HG03457 (cell line): ENCODE measurements around the gene ZNF677.
"Not testable (repeated sequence)": the region's sequence is repeated elsewhere in the genome, so short reads cannot be mapped to it uniquely, and the experiment has no call there.

ENCODE experiments used
- ATAC-seq: cut with Tn5 transposase; IDR thresholded peaks from one replicate; pipeline ENCODE4 v1.9.1; 2021; ENCODE audit warnings: moderate number of reproducible peaks; ENCODE audit not compliant: unreplicated experiment

The ZNF677 gene

DNA sequence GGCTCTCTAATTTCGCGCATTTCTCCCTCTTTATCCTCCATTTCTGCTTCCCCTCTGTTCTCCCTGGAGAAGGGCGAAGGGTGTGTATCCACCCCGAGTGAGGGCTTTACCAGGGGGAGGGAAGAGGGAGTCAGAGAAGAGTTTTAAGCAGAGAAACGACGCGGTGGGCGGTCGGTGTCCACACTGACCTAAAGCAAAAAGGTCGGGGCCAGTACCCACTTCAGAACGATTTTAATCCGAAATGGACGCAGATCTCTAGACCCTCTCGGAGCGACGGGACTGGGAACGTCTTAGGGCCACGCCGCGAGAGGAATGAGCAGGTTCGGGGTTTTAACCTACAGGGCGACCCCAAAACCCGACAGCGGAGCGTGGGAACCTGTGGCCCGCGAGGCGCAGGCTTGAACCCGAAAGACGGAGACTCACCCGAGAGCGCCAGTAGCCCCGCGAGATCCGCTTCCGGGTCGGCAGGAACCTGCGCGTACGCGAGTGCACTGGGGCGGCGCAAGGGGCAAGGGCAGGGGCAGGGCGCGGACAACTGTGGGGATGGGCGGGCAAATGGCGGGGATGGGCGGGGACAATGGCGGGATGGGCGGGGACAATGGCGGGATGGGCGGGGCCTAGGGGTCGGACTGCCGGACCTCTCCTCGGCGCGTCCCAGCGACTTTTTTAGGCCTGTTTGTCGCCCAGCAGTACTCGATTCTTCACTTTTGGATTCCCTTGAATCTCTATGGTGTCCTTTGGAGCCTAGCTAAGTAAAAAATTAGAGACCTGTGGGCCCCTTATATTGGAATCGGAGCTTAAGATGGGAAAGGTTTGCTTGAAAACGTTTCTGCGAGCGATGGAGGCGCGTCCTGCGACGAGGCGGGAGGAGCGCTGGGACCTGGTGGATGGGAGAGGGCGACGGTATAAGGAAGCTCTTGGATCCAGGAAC, at the start of gene ZNF677:
Gene ZNF677, minus strand, starts transcription at position 463 of the 931 bp plus-strand sequence. CDS start 3,323 bp downstream, outside the sequence.
- no peak for ATAC-seq

DNA sequence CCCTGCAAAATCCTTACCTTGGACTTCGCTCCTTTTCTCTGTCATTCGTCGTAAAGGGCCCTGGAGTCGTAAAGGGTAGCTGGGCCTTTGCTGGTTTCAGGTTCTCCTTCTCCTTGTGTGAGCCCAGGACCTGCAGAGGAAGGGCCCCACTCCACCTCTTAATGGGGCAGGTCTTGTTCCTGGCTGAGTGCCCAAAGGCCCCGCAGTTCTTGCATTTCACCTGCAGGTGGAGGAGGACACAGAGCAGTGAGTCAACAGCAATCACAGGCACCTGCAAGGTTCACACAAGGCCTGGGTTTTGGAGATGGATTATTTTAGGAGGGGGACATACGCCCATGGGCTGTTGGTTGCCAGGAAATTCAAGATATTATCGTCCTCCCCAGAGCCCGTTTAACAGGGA, 46.7 kb upstream of the ZNF677 start:
- ATAC-seq, result not testable (repeated sequence)

DNA sequence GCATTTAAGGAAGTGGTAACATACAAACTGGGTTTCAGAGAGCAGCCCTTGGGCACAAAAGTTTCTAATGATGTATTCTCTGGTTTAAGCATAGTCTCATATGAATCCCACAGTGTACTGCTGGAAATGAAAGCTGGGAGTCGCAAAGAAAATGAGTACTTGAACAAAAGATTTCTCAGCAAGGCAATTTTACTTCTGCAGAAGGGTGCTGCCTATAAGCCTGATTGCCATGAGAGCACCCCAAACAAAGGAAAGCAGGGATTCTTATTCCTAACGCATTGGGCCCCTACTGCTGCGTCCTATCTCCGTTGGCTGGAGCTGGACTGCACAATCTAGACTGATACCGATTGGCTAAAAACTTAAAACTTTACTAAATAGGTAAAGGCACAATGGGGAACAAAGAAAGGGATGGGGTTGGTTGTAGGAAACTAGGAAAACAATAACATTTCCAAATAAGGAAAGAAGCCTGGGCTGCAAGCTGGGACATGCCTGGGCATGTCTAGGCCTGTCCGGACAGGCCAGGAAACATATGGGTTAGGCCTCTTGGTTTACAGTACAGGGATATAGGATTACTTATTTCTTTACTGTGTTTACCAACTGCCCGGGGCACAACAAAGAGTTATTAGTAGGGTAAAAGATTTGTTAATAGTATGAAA, 40.2 kb upstream of the ZNF677 start:
- no peak for ATAC-seq

DNA sequence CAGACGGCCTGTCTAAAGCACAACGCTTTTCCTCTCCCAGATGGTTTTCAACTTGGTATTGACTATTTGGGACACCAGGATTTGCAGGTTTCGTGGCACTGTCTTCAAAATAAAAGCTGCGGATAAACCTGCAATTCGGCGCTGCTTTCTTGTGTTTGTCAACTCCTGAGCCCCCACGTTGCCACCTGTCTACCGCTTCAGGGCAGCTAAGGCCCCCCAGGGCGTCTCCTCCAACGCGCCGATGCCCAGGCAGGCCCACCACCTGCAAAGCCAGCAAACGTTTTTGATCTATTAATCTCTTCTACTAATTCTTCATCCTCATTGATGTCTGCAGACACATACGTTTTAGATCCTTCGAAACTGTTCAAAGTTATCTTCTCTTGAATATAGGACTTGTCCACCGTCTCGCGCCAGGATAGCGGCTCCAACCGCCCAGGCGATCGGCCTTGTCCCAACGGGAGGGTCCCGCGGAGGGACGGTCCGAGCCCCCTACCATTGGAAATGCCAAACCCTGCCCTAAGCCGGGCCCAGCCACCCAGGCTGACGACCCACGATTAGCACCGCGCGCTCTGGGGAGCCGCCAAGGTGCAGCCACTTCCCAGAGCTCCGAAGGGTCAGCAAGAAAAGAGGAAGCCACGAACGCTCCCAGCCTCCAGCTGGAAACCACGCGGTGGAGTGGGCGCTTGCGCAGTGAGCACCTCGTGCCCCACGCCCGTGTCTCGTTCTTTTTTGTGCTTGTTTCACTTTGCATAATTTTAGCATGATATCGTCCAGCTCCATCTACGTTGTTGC, 36.3 kb upstream of the ZNF677 start:
- ATAC-seq, result no peak

DNA sequence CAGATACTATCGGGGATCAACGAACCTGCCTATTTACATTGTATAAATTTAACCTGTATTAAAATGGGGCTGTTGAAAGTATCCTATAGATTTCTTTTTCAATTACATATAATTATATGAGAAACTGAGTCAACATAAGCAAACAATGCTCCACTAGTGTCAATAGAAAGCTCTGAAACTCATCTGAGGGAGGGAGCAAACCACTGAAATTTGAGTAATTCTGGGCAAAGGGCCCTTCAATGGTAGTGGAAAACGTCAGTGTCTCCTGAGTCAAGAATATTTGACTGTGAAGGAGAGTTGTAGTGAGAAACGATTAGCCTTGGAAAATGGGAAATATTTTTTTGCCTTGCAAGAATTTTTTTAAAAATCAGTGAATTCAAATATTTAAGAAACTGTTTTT, 30.4 kb upstream of the ZNF677 start:
- no peak for ATAC-seq

DNA sequence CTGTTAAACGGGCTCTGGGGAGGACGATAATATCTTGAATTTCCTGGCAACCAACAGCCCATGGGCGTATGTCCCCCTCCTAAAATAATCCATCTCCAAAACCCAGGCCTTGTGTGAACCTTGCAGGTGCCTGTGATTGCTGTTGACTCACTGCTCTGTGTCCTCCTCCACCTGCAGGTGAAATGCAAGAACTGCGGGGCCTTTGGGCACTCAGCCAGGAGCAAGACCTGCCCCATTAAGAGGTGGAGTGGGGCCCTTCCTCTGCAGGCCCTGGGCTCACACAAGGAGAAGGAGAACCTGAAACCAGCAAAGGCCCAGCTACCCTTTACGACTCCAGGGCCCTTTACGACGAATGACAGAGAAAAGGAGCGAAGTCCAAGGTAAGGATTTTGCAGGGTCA, 27.3 kb upstream of the ZNF677 start:
- ATAC-seq, result not testable (repeated sequence)

DNA sequence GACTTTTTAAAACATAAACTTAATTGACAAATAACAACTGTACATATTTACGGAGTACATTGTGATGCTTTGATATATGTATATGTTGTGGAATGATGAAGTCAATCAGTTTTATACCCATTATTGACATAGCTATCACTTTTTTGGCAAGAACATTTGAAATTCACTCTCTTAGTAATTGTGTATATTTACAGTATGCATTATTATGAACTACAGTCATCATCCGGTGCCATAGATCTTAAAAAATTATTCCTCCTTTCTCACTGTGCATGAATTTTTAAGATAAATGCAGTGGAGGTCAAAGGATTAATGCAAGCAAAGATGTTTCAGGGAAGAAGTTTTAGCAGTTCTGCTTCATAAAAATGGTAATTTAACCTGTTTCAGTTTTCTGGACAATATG, 20.8 kb upstream of the ZNF677 start:
- ATAC-seq, result no peak

DNA sequence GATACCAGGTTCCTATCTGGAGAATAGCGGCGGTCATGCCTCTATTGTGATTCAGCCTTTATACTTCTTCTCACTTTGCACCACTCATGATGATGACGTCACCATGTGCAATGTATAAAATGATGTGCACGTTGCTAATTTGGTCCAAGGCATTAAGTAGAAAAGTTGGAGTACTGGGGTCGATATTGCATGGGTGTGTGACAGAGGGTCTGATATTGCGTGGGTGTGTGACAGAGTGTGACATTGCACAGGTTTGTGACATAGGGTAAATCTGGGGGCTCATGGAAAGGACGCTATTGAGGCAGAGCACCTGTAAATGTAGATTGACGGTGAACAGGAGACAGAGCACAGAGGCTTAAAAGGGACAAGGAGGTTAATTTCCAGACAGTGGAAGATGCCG, 17.4 kb upstream of the ZNF677 start:
- no peak for ATAC-seq

DNA sequence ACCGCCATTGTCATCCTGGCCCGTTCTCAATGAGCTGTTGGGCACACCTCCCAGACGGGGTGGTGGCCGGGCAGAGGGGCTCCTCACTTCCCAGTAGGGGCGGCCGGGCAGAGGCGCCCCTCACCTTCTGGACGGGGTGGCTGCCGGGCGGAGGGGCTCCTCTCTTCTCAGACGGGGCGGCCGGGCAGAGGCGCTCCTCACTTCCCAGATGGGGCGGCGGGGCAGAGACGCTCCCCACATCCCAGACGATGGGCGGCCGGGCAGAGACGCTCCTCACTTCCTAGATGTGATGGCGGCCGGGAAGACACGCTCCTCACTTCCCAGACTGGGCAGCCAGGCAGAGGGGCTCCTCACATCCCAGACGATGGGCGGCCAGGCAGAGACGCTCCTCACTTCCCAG, 15.2 kb upstream of the ZNF677 start:
- ATAC-seq, result not testable (repeated sequence)

DNA sequence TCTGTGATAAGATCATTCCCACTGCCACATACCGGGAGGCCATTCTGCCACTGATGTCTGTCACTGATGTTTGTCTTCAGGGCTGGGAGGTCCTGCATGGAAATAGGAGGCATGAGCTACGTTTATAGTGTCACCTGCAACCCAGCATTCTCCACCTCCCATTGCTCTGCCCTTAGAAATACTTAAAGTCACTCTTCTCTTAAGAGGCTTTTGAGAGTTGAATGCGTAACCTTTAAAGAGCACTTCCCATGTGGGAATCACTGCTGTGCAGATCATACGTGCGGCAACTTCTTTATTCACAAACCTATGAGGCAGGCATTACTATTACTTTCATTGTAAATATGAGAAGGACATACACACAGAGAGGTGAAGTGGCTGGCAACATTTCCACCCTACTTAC, 12.9 kb upstream of the ZNF677 start, which contains the start of gene VN1R4:
Gene VN1R4, minus strand, starts transcription at position 101 of the 400 bp plus-strand sequence. Its CDS starts 58 bp downstream, at position 43.
- not testable (repeated sequence) for ATAC-seq

DNA sequence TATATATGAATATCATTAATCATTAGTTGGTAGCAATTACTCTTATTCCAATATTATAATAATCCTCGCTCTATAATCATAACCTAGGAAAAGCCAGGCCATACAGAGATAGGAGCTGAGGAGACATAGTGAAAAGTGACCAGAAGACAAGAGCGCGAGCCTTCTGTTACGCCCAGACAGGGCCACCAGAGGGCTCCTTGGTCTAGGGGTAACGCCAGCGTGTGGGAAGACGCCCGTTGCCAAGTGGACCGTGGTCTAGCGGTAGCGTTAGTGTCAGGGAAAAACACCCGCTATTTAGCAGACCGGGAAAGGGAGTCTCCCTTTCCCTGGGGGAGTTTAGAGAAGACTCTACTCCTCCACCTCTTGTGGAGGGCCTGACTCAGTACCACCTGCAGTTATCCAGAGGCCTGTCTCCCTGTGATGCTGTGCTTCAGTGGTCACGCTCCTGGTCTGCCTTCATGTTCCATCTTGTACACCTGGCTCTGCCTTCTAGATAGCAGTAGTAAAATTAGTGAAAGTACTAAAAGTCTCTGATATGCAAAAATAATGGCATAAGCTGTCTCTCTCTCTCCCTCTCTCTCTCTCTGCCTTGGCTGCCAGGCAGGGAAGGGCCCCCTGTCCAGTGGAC, 3.2 kb upstream of the ZNF677 start, which contains the start of gene VN1R2:
Gene VN1R2, plus strand, starts transcription at position 578 of the 628 bp plus-strand sequence. CDS start 84 bp downstream, outside the sequence.
- ATAC-seq, result not testable (repeated sequence)

DNA sequence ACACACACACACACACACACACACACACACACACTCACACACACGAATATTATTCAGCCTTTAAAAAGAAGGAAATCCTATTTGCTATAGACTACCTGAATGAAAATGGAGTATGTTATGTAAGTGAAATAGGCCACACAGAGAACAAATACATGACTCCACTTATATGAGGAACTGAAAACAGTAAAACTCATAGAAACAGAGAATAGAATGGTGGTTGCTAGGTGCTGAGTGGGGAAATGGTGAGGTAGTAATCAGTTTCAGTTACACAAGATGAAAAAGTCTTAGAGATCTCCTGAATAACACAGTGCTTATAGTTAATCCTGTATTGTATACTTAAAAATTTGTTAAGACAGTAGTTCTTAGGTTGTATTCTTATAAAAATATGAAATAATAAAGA, 8.2 kb downstream of the ZNF677 start:
- ATAC-seq, result no peak

DNA sequence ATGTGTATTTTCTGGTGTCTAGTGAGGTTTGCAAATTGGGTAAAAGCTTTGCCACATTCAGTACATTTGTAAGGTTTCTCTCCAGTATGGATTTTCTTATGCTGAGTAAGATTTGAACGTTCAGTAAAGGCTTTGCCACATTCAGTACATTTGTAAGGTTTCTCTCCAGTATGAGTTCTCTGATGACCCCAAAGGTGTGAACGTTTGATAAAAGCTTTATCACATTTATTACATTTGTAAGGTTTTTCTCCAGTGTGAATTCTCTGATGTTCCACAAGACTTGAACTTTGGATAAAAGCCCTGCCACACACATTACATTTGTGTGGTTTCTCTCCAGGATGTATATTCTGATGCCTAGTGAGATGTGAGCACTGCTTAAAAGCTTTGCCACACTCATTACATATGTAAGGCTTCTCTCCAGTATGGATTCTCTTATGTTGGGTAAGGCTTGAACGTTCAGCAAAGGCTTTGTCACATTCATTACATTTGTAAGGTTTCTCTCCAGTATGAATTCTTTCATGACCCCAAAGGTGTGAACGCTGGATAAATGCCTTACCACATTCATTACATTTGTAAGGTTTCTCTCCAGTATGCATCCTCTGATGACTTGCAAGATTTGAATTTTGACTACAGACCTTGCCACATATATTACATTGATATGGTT, 17.4 kb downstream of the ZNF677 start:
- ATAC-seq, result no peak

DNA sequence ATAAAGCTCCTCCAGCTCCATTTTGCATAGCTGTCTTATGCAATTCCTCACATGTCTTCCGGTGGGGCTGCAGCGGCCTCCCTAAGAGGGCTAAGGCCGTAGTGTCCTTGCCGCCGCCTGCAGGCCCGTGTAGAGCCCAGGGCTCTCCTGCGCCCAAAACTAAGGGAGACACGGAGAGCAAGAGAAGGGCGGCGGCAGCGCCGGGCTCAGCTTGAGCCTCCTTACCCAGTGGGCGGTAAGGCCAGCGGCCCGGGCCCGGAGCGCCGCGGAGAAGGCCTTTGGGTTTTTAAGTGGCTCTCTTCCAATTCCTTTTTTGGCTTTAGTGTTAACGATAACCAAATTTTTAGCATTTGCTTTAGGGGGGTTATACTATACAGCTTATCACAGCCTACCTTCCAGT, 30.1 kb downstream of the ZNF677 start:
- no peak for ATAC-seq

DNA sequence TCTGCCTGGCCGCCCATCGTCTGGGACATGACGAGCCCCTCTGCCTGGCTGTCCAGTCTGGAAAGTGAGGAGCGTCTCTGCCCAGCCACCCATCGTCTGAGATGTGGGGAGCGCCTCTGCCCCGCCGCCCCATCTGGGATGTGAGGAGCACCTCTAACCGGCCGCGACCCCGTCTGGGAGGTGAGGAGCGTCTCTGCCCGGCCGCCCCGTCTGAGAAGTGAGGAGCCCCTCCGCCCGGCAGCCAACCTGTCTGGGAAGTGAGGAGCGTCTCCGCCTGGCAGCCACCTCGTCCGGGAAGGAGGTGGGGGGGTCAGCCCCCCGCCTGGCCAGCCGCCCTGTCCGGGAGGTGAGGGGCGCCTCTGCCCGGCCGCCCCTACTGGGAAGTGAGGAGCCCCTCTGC, 32.0 kb downstream of the ZNF677 start:
- not testable (repeated sequence) for ATAC-seq

DNA sequence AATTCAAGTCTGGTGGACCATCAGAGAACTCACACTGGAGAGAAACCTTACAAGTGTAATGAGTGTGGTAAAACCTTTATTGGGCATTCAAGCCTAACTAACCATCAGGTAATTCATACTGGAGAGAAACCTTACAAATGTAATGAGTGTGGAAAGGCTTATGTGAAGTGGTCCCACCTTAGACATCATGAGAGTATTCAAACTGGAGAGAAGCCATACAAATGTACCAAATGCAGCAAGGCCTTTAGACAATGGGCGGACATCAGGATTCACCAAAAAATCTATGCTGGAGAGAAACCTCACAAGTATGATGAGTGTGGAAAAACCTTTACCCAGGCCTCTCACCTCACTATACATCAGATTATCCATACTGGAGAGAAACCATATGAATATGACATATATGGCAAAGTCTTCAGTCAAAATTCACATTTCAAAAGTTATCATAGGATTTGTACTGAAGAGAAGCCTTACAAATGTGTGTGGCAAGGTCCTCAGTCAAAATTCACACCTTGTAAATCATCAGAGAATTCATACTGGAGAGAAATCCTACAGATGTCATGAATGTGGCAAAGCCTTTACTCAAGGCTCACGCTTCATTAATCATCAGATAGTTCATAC, 41.9 kb downstream of the ZNF677 start:
- no peak for ATAC-seq

DNA sequence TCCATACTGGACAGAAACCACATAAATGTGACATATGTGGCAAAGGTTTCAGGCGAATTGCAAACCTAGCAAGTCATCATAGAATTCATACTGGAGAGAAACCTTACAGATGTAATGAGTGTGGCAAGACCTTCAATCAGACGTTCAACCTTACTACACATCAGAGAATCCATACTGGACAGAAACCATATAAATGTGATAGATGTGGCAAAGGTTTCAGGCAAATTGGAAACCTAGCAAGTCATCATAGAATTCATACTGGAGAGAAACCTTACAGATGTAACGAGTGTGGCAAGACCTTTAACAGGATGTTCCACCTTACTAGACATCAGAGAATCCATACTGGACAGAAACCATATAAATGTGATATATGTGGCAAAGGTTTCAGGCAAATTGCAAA, 43.1 kb downstream of the ZNF677 start:
- ATAC-seq, result not testable (repeated sequence)

DNA sequence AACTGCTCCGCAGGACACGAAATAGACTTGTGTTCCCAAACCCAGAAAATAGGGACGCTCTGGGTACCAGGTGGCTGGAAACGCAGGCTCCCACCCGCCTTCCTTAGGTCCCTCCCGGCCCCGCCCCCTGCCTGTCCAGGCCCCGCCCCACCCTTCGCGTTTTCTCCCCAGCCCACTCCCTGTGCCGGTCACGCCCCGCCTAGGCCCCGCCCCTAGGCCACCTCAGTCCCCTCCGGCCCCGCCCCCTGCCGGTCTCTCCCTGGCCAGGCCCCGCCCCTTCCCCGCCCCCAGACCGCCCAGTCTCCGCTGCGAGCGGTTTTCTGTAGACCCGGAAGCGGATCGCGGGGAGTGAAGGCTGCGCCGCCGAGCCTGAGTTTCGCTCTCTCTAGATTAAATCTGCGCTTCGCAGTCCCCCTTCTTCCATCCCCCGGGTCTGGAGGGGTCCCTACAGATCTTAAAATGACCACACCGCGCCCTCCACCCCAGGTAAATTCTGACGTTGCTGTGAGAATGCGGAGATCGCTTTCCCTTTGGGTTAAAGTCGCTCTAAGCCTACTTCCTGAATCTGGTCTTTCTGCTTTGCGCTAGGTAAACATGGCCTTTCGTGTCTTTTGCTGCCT, 57.8 kb downstream of the ZNF677 start:
- ATAC-seq, result no peak

DNA sequence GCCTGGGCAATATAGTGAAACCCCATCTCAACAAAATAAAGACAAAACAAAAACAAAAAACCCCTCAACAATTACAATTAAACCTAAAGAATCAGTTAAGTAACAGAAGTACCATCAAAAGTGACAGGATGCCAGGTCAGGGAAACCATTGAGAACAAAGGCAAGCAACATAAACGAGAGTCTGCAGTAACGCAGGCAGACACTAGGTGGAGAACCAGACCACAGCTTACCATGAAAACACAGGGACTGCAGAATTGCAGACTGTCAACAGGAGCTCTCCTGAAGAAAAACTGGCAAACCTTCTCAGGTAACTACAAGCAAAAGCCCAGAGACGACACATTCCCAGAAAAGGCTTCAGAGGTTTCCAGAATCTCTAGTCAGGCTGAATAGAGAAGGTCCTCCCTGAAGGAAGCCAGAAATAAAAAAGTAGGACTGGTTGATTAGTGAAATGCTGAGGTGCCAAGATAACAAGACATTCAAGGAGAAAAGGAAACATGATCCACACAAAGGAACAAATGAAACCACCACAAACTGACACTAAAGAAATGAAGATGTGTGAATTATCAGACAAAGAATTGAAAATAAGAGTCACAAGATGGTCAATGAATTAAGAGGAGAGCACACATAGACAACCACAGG, 59.3 kb downstream of the ZNF677 start:
- no peak for ATAC-seq
